Activated T-helper 1 cell treated with anti-CD3 and anti-CD28 coated beads, Interleukin-12 subunit alpha, Interleukin-12 subunit beta, Interleukin-2, Interleukin-4 antibody, amounts not matched to agents 30 ng/mL and 10 ng/mL and 1 ng/mL, durations not matched to agents 14 hours and 24 hours and 36 hours (primary cell): Measurements from ENCODE around the gene ZNF136. TPM values are rescaled to one million over a fixed set of nuclear protein-coding genes. Genes with fewer than 3 reads are reported as not detected.

Source experiments
- DNase-seq: peaks from one replicate; pipeline ENCODE4 v3.0.0; 2021; ENCODE audit warnings: low spot score
- H3K27ac Mint-ChIP-seq: one replicate; pipeline ENCODE4 v1.8.0; 2021; ENCODE audit warnings: mild to moderate bottlenecking, mixed read lengths
- H3K27me3 Mint-ChIP-seq: one replicate; pipeline ENCODE4 v1.8.0; 2022; ENCODE audit warnings: mild to moderate bottlenecking, moderate library complexity, mixed read lengths; ENCODE audit not compliant: insufficient read depth
- H3K36me3 Mint-ChIP-seq: one replicate; pipeline ENCODE4 v1.8.0; 2021; ENCODE audit warnings: low read depth, mixed read lengths
- H3K4me1 Mint-ChIP-seq: one replicate; pipeline ENCODE4 v1.8.0; 2021; ENCODE audit warnings: low read depth, mixed read lengths
- H3K4me3 Mint-ChIP-seq: one replicate; pipeline ENCODE4 v1.8.0; 2021; ENCODE audit warnings: mild to moderate bottlenecking, moderate library complexity, mixed read lengths
- H3K9me3 Mint-ChIP-seq: one replicate; pipeline ENCODE4 v1.8.0; 2021; ENCODE audit warnings: mixed read lengths
- intact Hi-C: fragments of 100-400 bp; cut with micrococcal nuclease; formaldehyde crosslinking; loops from one replicate; pipeline ENCODE4 v1.15.1; 2024
- total RNA-seq: library from RNA; stranded (reverse); gene quantifications from 2 replicates; pipeline ENCODE4 v1.2.3, GENCODE V29; 2022

ZNF136 gene
- total RNA-seq, 1 donor from 2014 or later = 10.1 TPM

DNA sequence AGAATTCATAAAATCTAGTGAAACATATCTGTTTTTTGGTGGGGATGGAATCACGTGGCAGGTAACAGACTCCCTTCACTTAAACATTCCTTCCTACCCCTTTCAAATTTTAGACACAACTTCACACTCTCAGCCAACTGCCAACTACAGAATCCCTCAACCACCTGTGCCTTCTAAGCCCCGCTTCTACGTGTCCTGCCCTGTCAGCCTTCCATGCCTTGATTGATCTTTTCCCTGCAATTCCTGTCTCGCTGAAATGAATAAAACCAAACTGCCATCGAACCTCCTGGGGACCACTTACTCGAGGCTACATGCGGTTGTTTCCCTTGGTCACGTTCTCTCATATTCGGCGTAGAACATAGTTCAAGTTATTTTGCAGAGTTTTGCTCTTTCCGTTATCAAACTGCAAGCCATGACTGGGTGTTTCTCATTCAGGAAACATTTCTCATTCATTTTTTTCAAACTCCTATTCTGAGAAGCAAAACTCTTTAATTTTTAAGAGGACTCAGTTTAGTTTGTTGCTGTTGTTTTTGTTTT is 7.5 kb upstream of the ZNF136 start:
- peaks cover 6% of the 10 kb centered on the region for H3K9me3 Mint-ChIP-seq
- peaks cover 4% of the 10 kb centered on the region for H3K27me3 Mint-ChIP-seq
- peaks cover 10% of the 10 kb centered on the region for H3K4me1 Mint-ChIP-seq
- peaks cover 10% of the 10 kb centered on the region for H3K36me3 Mint-ChIP-seq
- H3K27ac Mint-ChIP-seq = no peak overlapping the region
- DNase-seq = no peak
- peak overlapping the region; percentile 50 for H3K4me3 Mint-ChIP-seq
- intact Hi-C loops = loop anchor here (1.0 to 5.0 kb wide), 2 partner anchors 8 to 358 kb away; partner anchors contain the start of genes ZNF136 and ZNF491

DNA sequence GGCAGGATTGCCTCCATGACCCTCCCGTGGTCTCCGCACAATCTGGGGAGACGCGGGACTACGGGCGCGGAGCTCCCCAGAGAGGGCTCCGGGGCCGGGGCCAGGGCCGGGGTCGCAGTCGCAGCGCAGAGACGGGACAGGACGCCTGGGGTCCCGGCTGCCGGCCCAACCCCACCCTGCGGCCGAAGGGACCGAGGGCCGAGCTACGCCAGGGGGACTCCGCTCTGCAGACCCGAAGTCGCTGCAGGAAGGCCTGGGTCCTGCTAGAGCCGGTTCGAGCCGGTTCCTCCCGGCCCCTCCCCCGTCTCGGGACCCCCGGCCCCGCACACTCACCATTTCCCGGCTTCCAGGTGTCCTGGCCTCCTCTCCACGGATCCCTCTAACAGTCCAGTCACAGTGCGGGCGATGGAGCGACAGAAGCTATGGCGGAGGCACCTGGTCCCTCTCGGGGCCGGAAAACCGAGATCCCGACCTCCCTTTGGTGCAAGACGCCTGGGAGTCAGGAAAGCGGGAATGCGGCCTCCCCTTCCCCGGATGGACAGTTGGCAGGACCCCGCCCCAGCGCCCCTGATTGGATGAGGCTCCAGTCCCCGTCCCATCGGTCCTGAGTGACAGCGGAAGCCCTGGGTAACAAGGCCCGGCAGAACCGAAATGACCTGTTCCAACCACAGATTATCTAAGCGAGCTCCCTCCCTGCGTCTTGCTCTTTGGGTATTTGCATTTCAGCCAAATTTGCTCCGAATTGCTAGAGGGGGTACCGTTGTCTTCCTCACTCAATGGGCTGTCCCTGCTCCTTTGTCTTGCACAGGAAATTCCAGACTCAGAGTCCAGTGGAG is 6.5 kb upstream of the ZNF136 start, which contains the start of gene ZNF625:
ZNF625 (minus strand) TSS at position 512 of the 836 bp plus-strand sequence; CDS start at position 336, 176 bp downstream.
- H3K27ac Mint-ChIP-seq = peak within 1 kb of the TSS; percentile 65
- peaks cover 9% of the 10 kb centered on the region for H3K36me3 Mint-ChIP-seq
- DNase-seq = peak; percentile 37
- H3K4me1 Mint-ChIP-seq = peaks cover 10% of the 10 kb centered on the region
- intact Hi-C loops = loop anchor here (5.0 kb wide), 1 partner anchor 359 kb away; the partner anchor contains the start of gene ZNF491
- H3K9me3 Mint-ChIP-seq = no peaks in the 10 kb centered on the region
- peaks cover 4% of the 10 kb centered on the region for H3K27me3 Mint-ChIP-seq
- peak within 1 kb of the TSS; percentile 90 for H3K4me3 Mint-ChIP-seq

DNA sequence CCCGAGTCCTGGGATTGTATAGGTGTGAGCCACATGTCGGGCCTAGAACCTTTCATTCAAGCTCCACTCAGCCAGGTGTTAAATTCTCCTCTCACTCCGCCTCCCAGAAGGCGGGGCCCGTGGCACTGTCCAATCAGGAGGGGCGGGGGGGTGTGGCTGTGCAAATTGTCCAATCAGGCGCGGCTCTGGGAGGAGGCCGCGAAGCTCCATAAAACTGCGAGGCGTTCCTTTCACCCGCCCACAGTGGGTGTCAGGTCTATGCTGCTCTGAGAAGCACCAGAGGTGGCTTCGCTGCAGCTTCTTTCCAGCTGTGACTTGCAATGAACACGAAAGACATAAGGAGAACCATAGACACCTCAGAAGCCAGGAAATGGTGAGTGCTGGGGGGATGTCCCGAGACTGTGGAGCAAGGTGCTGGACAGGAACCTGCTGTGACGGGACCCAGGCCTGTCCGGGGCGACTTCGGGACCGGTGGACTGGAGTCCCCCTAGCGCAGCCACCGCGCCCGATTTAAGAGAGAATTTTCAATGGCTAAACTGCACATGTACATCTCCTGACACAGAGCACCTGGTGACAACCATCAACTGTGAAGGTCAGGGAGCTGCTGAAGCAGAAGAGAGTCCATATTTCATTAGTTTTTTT is 3.0 kb upstream of the ZNF136 start:
- Mint-ChIP-seq H3K27ac (no peak overlapping the region), H3K4me1 (peaks cover 24% of the 10 kb centered on the region), H3K4me3 (no peak overlapping the region), H3K36me3 (peaks cover 7% of the 10 kb centered on the region), H3K27me3 (peaks cover 4% of the 10 kb centered on the region), H3K9me3 (no peaks in the 10 kb centered on the region)
- DNase-seq = no peak
- intact Hi-C loops = loop anchor here (5.0 kb wide), 4 partner anchors 173 to 507 kb away; partner anchors contain the start of genes MAN2B1, WDR83, ZNF491 and ZNF564

DNA sequence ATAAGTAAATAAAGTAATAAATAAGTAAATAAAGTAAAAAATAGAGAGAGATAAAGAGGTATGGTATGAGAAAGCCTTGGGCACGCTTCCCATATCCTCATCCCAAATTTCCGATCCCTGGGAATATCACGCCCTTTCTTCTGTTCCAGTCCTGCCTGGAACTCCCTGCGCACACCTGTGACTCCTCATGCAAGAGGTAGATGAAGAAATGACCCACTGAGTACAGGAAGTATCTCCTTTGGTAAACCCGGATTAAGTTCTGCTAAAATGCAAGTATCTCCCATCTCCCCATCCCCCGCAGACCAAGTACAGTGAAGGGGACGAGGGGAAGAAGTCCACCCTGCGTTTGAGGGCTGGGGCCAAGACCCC is 399 bp upstream of the ZNF136 start:
- Mint-ChIP-seq H3K4me3 (peak overlapping the region; percentile 93), H3K27ac (peak overlapping the region; percentile 93), H3K36me3 (peaks cover 20% of the 10 kb centered on the region), H3K4me1 (peaks cover 28% of the 10 kb centered on the region), H3K9me3 (peaks cover 4% of the 10 kb centered on the region), H3K27me3 (no peaks in the 10 kb centered on the region)
- intact Hi-C loops = loop anchor here (1.0 to 5.0 kb wide), 10 partner anchors 22 to 505 kb away; partner anchors contain the start of genes MAN2B1, WDR83, ZNF20 and ZNF44
- DNase-seq = no peak

DNA sequence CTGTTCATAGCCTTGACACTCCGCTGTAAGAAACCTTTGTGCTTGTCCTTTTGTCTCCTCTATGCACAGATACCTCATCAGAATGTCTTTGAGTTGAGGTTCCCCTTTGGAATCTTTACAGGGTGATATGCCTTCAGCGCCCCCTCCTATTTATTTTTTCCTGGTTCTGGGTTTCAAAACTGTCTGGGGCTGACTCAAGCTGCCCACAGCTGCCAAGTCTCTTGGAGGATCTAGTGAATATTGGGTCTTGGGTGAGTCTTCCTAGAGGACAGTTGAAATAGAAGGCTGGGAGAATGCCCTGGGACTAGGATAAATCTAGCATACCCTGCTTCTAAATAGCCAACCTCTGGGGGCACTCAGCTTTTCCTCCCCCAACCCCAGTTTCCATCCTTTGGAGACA is 930 bp downstream of the ZNF136 start:
- H3K9me3 Mint-ChIP-seq = peaks cover 4% of the 10 kb centered on the region
- intact Hi-C loops = loop anchor here (1.0 to 5.0 kb wide), 7 partner anchors 9 to 503 kb away; partner anchors contain the start of genes MAN2B1, WDR83, ZNF564 and ZNF700
- peaks cover 28% of the 10 kb centered on the region for H3K4me1 Mint-ChIP-seq
- peaks cover 28% of the 10 kb centered on the region for H3K36me3 Mint-ChIP-seq
- peak overlapping the region; percentile 94 for H3K4me3 Mint-ChIP-seq
- no peaks in the 10 kb centered on the region for H3K27me3 Mint-ChIP-seq
- peak overlapping the region; percentile 93 for H3K27ac Mint-ChIP-seq
- DNase-seq = no peak

DNA sequence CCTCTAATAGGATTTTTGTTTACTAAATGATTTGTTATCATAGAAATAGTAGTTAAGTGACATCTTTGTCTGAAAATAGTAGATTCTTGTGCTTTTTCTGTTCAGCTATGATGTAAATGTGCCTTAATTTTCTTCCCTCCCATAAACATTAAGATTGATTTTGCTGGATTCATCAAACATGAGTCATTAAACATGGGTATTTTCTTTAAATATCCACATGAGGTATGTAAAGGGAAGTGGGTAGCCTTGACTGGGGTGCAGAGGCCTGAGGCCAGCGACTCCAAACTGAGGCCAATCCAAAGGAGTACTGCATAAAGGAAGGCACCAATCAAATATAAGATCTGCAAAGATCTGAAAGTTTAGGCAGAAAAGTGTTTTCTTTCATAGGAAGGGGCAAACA is 3.7 kb downstream of the ZNF136 start:
- intact Hi-C loops = loop anchor here (1.0 kb wide), 1 partner anchor 27 kb away; no protein-coding TSS in a partner anchor
- H3K4me3 Mint-ChIP-seq = no peak overlapping the region
- no peaks in the 10 kb centered on the region for H3K27me3 Mint-ChIP-seq
- no peak overlapping the region for H3K27ac Mint-ChIP-seq
- no peak for DNase-seq
- H3K9me3 Mint-ChIP-seq = peaks cover 9% of the 10 kb centered on the region
- H3K4me1 Mint-ChIP-seq = peaks cover 33% of the 10 kb centered on the region
- peaks cover 45% of the 10 kb centered on the region for H3K36me3 Mint-ChIP-seq

DNA sequence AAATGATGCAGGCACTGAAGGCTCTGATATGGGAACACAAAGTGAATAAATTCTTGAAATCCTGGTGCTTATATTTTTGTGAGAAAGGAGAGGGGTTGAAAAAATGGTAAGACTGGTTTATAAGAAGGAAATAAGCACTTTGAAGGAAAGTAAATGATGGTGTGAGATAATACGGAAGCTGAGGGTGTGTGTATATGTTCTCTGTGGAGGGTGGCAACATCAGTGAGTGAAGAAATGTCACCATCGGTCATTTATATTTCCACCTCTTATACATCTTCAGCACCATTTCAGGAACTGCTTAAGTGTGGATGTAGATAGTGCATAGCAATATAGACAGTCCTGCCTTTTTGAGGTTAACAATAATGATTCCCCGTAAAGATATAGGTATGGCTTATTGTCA is 17.5 kb downstream of the ZNF136 start:
- intact Hi-C loops = no loop called here
- Mint-ChIP-seq H3K9me3 (peaks cover 72% of the 10 kb centered on the region), H3K27me3 (no peaks in the 10 kb centered on the region), H3K4me3 (no peak overlapping the region), H3K27ac (no peak overlapping the region), H3K4me1 (no peaks in the 10 kb centered on the region), H3K36me3 (peaks cover 65% of the 10 kb centered on the region)
- no peak for DNase-seq

DNA sequence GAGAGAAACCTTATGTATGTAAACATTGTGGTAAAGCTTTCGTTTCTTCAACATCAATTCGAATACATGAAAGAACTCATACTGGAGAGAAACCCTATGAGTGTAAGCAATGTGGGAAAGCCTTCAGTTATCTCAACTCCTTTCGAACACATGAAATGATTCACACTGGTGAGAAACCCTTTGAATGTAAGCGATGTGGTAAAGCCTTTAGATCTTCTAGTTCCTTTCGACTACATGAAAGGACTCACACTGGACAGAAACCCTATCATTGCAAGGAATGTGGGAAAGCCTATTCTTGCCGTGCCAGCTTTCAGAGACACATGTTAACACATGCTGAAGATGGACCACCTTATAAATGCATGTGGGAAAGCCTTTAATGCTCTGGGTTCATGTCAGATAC is 24.7 kb downstream of the ZNF136 start:
- intact Hi-C loops = no loop called here
- Mint-ChIP-seq H3K27ac (no peak overlapping the region), H3K9me3 (peaks cover 82% of the 10 kb centered on the region), H3K36me3 (peaks cover 81% of the 10 kb centered on the region), H3K27me3 (no peaks in the 10 kb centered on the region), H3K4me1 (no peaks in the 10 kb centered on the region), H3K4me3 (no peak overlapping the region)
- DNase-seq = no peak

DNA sequence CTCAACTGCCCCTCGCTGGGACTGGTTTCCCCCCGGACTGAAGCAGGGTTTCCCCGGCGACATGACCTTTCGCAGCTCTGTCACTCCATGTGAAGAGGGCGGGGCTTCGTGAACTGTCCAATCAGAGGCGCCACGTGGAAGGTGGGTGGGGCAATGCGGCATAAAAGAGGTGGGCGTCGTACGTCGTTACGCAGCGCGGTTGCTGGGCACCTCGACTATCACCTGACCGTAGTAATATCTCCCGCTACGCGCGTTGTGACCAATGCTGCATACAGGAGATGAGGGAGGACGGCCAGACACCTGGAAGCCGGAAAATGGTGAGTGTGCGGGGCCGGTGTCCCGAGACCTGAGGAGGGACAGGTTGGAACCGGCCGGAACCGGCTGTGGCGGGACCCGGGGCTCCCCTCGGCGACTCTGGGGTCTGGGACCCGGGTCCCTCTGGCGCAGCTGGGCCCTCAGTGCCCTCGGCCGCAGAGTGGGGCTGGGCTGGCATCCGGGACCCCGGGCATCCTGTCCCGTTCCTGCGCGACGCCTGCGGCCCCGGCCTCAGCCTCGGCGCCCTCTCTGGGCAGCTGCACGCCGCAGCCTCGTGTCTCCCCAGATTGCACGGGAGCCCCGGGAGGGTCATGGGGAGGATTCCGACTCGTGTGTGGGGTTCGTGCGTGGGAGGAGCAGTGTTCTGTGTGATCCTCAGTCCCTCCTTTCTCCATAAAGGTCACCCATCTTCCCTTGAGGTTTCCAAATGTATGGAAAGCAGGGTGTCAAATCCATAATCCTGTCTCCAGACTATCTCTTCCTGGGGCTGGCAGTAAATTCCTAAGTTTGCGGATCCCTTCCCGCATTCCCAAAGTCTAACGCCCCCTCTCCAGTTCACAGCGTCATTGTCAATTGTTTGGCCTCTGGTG is 32.2 kb downstream of the ZNF136 start:
- no peaks in the 10 kb centered on the region for H3K27me3 Mint-ChIP-seq
- no peaks in the 10 kb centered on the region for H3K4me1 Mint-ChIP-seq
- H3K4me3 Mint-ChIP-seq = no peak overlapping the region
- H3K9me3 Mint-ChIP-seq = peaks cover 54% of the 10 kb centered on the region
- DNase-seq = no peak
- H3K27ac Mint-ChIP-seq = no peak overlapping the region
- intact Hi-C loops = no loop called here
- peaks cover 20% of the 10 kb centered on the region for H3K36me3 Mint-ChIP-seq

DNA sequence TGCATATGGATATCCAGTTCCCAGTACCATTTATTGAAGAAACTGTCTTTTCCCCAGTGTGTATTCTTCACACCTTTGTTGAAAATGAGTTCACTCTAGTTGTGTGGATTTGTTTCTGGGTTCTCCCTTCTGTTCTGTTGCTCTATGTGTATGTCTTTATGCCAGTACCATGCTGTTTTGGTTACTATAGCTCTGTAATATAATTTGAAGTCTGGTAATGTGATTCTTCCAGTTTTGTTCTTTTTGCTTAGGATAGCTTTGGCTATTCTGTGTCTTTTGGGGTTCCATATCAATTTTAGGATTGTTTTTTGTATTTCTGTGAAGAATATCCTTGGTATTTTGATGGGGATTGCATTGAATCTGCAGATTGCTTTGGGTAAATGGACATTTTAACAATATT is 35.2 kb downstream of the ZNF136 start:
- intact Hi-C loops = no loop called here
- Mint-ChIP-seq H3K4me3 (no peak overlapping the region), H3K36me3 (peaks cover 5% of the 10 kb centered on the region), H3K27ac (no peak overlapping the region), H3K27me3 (no peaks in the 10 kb centered on the region), H3K4me1 (no peaks in the 10 kb centered on the region), H3K9me3 (peaks cover 56% of the 10 kb centered on the region)
- DNase-seq = no peak

DNA sequence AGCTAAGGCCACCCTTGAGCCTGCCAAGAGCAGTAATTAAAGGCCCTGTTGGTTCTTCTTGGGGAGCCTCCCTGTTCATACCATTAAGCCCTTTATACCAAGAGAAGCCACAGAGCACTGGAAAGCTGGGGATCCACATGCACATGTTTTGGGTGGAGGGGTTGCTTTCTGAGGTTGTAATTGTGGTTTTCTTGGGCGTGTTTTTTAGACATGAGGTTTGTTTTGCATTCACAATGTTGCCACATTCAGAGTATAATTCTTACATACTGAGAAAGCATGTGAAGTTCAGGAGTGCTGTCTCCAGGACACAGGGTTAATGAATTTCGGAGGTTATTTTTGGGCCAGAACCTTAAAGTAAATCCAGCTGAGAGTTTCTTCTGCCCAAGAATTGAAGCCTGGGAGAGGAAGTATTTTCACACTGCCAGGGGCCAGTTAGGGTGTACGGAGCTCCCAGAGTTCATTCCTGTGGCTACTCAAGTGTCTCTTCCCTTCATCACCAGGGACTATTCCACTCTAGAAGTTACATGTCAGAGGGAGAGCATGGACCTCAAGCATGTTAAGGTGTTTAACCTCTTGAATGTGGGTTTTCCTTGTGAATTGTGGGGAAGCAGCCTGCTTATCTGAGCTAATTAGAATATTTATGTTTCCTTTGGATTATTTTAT is 37.0 kb downstream of the ZNF136 start:
- H3K4me1 Mint-ChIP-seq = no peaks in the 10 kb centered on the region
- no peak overlapping the region for H3K27ac Mint-ChIP-seq
- no peaks in the 10 kb centered on the region for H3K27me3 Mint-ChIP-seq
- H3K9me3 Mint-ChIP-seq = peaks cover 58% of the 10 kb centered on the region
- H3K36me3 Mint-ChIP-seq = peaks cover 5% of the 10 kb centered on the region
- DNase-seq = no peak
- intact Hi-C loops = loop anchor here (5.0 kb wide), 1 partner anchor 472 kb away; no protein-coding TSS in a partner anchor
- H3K4me3 Mint-ChIP-seq = no peak overlapping the region
